Ovary (tissue), 9 donors: ENCODE measurements around the gene TRIM26. TPM values are rescaled to one million over a fixed set of nuclear protein-coding genes. Genes with fewer than 3 reads are reported as not detected.

Experiments used
- DNase-seq, 5 donors: peaks; one replicate each; pipeline ENCODE4 v3.0.0-alpha.2; 2019 to 2020
- H3K27ac ChIP-seq, 2 donors: fragments of 200-600 bp; one replicate each; pipeline versions ENCODE4 v1.5.1 to v1.8.0; 2019 to 2022
- H3K27me3 ChIP-seq: fragments of 200-600 bp; one replicate; pipeline ENCODE4 v1.8.0; 2022
- H3K36me3 ChIP-seq: fragments of 200-600 bp; sonication (generic); one replicate; pipeline ENCODE4 v1.5.1; 2019
- H3K4me1 ChIP-seq: one replicate; pipeline ENCODE4 v1.8.1; 2013; ENCODE audit warnings: mild to moderate bottlenecking, moderate library complexity; ENCODE audit not compliant: insufficient read depth
- H3K4me3 ChIP-seq: fragments of 200-600 bp; sonication (generic); one replicate; pipeline ENCODE4 v1.5.1; 2017
- H3K9me3 ChIP-seq, 2 donors: fragments of 200-600 bp in 1 of 2; sonication (generic) in 1 of 2; one replicate each; pipeline versions ENCODE4 v1.5.1 to v1.8.1; 2013 to 2019; ENCODE audit warnings: mild to moderate bottlenecking in 1 of 2, moderate library complexity in 1 of 2
- CTCF ChIP-seq, 3 donors: fragments of 450-650 bp in 2 of 3; fragments of 200-600 bp in 1 of 3; IDR thresholded peaks; one replicate each; pipeline versions ENCODE4 v1.5.1 to v1.8.0; 2016 to 2022; ENCODE audit warnings: antibody characterized with exemption in 3 of 3, mild to moderate bottlenecking in 1 of 3
- EP300 ChIP-seq: sonication (generic); formaldehyde crosslinking; IDR thresholded peaks from one replicate; pipeline ENCODE4 v1.6.1; 2017; ENCODE audit warnings: antibody characterized with exemption
- POLR2A ChIP-seq: fragments of 450-650 bp; IDR thresholded peaks from one replicate; pipeline ENCODE4 v1.6.1; 2017; ENCODE audit warnings: antibody characterized with exemption, mild to moderate bottlenecking, moderate library complexity
- WGBS, 3 donors: extraction: QIAGEN DNeasy Blood & Tissue Kit in 1 of 3; methylation state at CpG; one replicate each; pipeline versions ENCODE4 v1.1.5 to v1.1.7; 2013 to 2017; 5-methylcytosine and 5-hydroxymethylcytosine counted together
- intact Hi-C, 4 donors: fragments of 100-400 bp; cut with DNase I; formaldehyde crosslinking; loops; one replicate each; pipeline versions ENCODE4 v1.11.0 to v1.15.1; 2022 to 2023
- polyA plus RNA-seq, 2 donors: library from polyadenylated mRNA; stranded (reverse); fragments of 200-250 nt in 1 of 2; fragments of 350-450 nt in 1 of 2; fragmentation: Illumina TruSeq in 1 of 2; extraction: RNeasy Lipid Tissue Mini Kit (QIAGEN cat#74804) in 1 of 2; gene quantifications; one replicate each; pipeline ENCODE4 v1.2.3, GENCODE V29; 2013 to 2014
- total RNA-seq, 7 donors: library from RNA; depleted of rRNA in 2 of 7; stranded (reverse); fragments of >200 nt in 2 of 7; fragmentation: NEBNext Ultra II Directional in 3 of 7; extraction: Animal tissue kit (Norgen Biotek cat#: 25700) in 3 of 7; gene quantifications; one replicate each; pipeline versions ENCODE4 v1.1.0 to v1.2.4, GENCODE V29; 2016 to 2023
- donor health status: DM: no; HTN: no; CAD: no; lungs with moderate emphysema.
- donor health status: DM: no; HTN: no; CAD: no.
- donor health status: Bipolar disorder and iron deficiency.
- donor health status: DM: yes; HTN: yes; CAD: no.
- donor health status: DM: no; HTN: no; CAD: no.
- donor health status: DM: yes; HTN: yes; CAD: no.

TRIM26 gene
- total and polyA plus RNA-seq, 9 donors, result 15.3 to 35.8 (median 29.0) TPM

GRCh38 chr6:30136570-30137286, 76.5 kb downstream of the TRIM26 start:
- no peak for DNase-seq
- H3K4me1 ChIP-seq, result no peaks in the 10 kb centered on the region
- WGBS, 3 donors, result 72 to 77% (median 73%) methylated on average over 9 to 11 of the region's 11 CpGs
- no peak overlapping the region for H3K27ac ChIP-seq
- TF ChIP-seq CTCF (IDR thresholded peaks at IDR 0.05), result no peak
- TF ChIP-seq POLR2A, result no peak
- no peak for TF ChIP-seq EP300
- H3K27me3 ChIP-seq, result no peaks in the 10 kb centered on the region
- no peaks in the 10 kb centered on the region for H3K36me3 ChIP-seq
- H3K4me3 ChIP-seq, result no peak overlapping the region
- H3K9me3 ChIP-seq, result no peaks in the 10 kb centered on the region
- intact Hi-C loops, result no loop called here

DNA sequence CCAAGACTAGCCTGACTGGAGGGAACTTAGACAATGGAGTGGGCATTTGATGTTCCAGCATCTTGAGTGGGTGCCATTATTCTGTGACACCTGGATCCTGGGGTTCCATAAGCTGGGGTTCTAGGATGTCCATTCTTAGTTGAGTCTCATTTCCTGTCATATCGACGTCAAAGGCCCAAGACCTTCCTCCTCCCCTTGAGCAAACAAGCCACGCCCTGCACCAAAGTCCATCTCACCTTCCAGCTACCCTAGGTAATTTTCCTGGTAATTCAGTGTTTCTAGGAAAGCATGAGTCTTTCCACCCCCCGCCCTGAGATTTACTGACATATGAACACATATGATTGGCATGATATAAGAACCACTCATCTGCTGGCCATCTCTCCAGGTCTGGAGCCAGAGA, 77.4 kb downstream of the TRIM26 start, which contains the start of gene TRIM40:
TSS of gene TRIM40 (plus strand) at position 384 of the 400 bp plus-strand sequence. CDS start 897 bp downstream, outside the sequence.
- Histone ChIP-seq H3K36me3 (no peaks in the 10 kb centered on the region), H3K4me3 (no peak within 1 kb of the TSS), H3K4me1 (no peaks in the 10 kb centered on the region), H3K27ac (no peak within 1 kb of the TSS), H3K27me3 (no peaks in the 10 kb centered on the region), H3K9me3 (no peaks in the 10 kb centered on the region)
- no peak for DNase-seq
- WGBS, 3 donors, result 76 to 84% (median 79%) methylated on average over 4 of the region's 4 CpGs
- intact Hi-C loops, result no loop called here
- TF ChIP-seq EP300, result no peak
- TF ChIP-seq CTCF (IDR thresholded peaks at IDR 0.05), result no peak
- TF ChIP-seq POLR2A, result no peak

- 77 to 89% (median 81%) methylated on average over 2 of the region's 2 CpGs for WGBS, 3 donors
- H3K9me3 ChIP-seq, result no peaks in the 10 kb centered on the region
- no peak overlapping the region for H3K4me3 ChIP-seq
- H3K36me3 ChIP-seq, result no peaks in the 10 kb centered on the region
- intact Hi-C loops, result no loop called here
- DNase-seq, result no peak
- no peak overlapping the region for H3K27ac ChIP-seq
- no peaks in the 10 kb centered on the region for H3K27me3 ChIP-seq
- TF ChIP-seq EP300, result no peak
- no peak for TF ChIP-seq POLR2A
- H3K4me1 ChIP-seq, result no peaks in the 10 kb centered on the region
Measured at GRCh38 chr6:30135147-30135546, 78.1 kb downstream of the TRIM26 start.

Other genes with a start within 250 kb of the TRIM26 start
- gene POLR1H, start 152.1 kb downstream of the TRIM26 start, total RNA-seq, result 10 to 100 TPM; 23.9 to 37.9 (median 28.3) TPM
- 10 to 100 TPM; 23.1 to 46.6 TPM for gene POLR1H, start 152.1 kb downstream of the TRIM26 start, polyA plus RNA-seq
- 10 to 100 TPM; 27.8 to 50.8 (median 43.2) TPM for gene PPP1R11, start 146.2 kb downstream of the TRIM26 start, total RNA-seq
- 100 to 1,000 TPM in 1 of 2 donors, 10 to 100 TPM in 1; 48.6 to 114 TPM for gene PPP1R11, start 146.2 kb downstream of the TRIM26 start, polyA plus RNA-seq
- gene RNF39, start 137.6 kb downstream of the TRIM26 start, total RNA-seq, result 1 to 10 TPM in 3 of 7 donors, under 1 TPM in 3, not detected in 1; 0.28 to 3.1 (median 0.97) TPM
- 1 to 10 TPM in 1 of 2 donors, under 1 TPM in 1; 0.57 to 1.1 TPM for gene RNF39, start 137.6 kb downstream of the TRIM26 start, polyA plus RNA-seq
- not detected for gene TRIM31, start 100.3 kb downstream of the TRIM26 start, total RNA-seq
- not detected for gene TRIM31, start 100.3 kb downstream of the TRIM26 start, polyA plus RNA-seq
- not detected for gene TRIM40, start 77.3 kb downstream of the TRIM26 start, total RNA-seq
- gene TRIM40, start 77.3 kb downstream of the TRIM26 start, polyA plus RNA-seq, result not detected
- under 1 TPM in 1 of 7 donors, not detected in 6; 0.10 TPM for gene TRIM10, start 52.2 kb downstream of the TRIM26 start, total RNA-seq
- gene TRIM10, start 52.2 kb downstream of the TRIM26 start, polyA plus RNA-seq, result not detected
- under 1 TPM in 1 of 7 donors, not detected in 6; 0.72 TPM for gene TRIM15, start 49.9 kb downstream of the TRIM26 start, total RNA-seq
- gene TRIM15, start 49.9 kb downstream of the TRIM26 start, polyA plus RNA-seq, result not detected
- 10 to 100 TPM in 5 of 7 donors, 1 to 10 TPM in 2; 7.6 to 16.4 (median 14.3) TPM for gene TRIM39, start 113.5 kb upstream of the TRIM26 start, total RNA-seq
- 10 to 100 TPM; 11.8 to 16.7 TPM for gene TRIM39, start 113.5 kb upstream of the TRIM26 start, polyA plus RNA-seq
- 100 to 1,000 TPM in 1 of 7 donors, 10 to 100 TPM in 6; 31.0 to 104 (median 44.5) TPM for gene RPP21, start 131.8 kb upstream of the TRIM26 start, total RNA-seq
- gene RPP21, start 131.8 kb upstream of the TRIM26 start, polyA plus RNA-seq, result 100 to 1,000 TPM in 1 of 2 donors, 10 to 100 TPM in 1; 14.2 to 106 TPM